HAP-1 (cell line): ENCODE measurements around the gene MOV10.
A peak's percentile ranks its signal among the peaks of the same experiment; 100 is the strongest.
"Not testable (repeated sequence)": the region's sequence is repeated elsewhere in the genome, so short reads cannot be mapped to it uniquely, and the experiment has no call there.

Experiments
- DNase-seq, 2 experiments: peaks; one replicate each; pipeline ENCODE4 v3.0.0-alpha.2; 2016 to 2020; ENCODE audit warnings: low spot score in 2 of 2
- H3K27me3 ChIP-seq: fragments of 250-450 bp; sonication (Bioruptor Pico); 2 replicates; pipeline ENCODE4 v1.5.1; 2020; ENCODE audit warnings: low read depth, mild to moderate bottlenecking, moderate library complexity
- H3K36me3 ChIP-seq: fragments of 250-450 bp; sonication (Bioruptor Pico); replicated peaks from 2 replicates; pipeline ENCODE4 v1.5.1; 2020; ENCODE audit warnings: mild to moderate bottlenecking
- H3K4me1 ChIP-seq: fragments of 250-450 bp; sonication (Bioruptor Pico); 2 replicates; pipeline ENCODE4 v1.5.1; 2020; ENCODE audit warnings: mild to moderate bottlenecking
- H3K4me3 ChIP-seq: fragments of 250-450 bp; sonication (Bioruptor Pico); 2 replicates; pipeline ENCODE4 v1.5.1; 2020; ENCODE audit warnings: mild to moderate bottlenecking, moderate library complexity
- H3K9me3 ChIP-seq: fragments of 250-450 bp; sonication (Bioruptor Pico); 2 replicates; pipeline ENCODE4 v1.5.1; 2020; ENCODE audit warnings: mild to moderate bottlenecking, moderate library complexity
- in situ Hi-C: fragments of 300-500 bp; cut with MboI; formaldehyde crosslinking; loops from 3 replicates; pipeline ENCODE4 v1.14.3; 2020; ENCODE audit warnings: low sequenced_read_pairs, inconsistent platforms, mixed read lengths

MOV10 gene

DNA sequence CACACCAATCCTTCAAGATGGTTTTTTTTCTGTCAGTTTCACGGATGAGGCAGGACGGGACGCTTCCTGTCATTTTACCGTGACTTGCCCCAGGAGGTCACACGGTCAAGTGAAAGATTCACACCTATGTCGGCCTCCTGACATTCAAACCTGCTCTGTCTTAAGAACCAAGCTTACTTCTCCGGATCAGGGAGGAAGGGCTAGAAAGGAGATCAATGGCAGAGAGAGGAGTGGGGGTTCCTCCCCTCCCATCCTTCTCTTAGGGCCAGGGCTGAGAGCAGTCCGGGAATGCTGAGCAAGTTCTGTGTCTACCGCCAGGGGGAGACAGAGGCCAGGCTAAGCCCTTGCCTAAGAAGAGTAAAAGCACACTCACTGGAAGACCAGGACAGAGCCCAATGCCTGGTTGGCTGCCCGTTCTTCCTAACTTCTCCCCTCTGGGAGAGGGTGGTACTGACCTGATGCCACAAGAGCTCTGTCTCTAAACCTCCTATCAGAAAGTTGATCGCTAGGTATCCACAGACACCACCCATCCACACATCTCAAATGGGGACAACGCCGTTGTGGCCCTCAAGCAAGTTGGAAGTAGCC, 41.8 kb downstream of the MOV10 start:
- H3K4me1 ChIP-seq = peaks cover 4% of the 10 kb centered on the region

GRCh38 chr1:112717263-112717873, 42.9 kb downstream of the MOV10 start:
- in situ Hi-C loops = loop anchor here (5.0 to 10.0 kb wide), 3 partner anchors 90 to 357 kb away; partner anchors contain the start of gene LRIG2
- Histone ChIP-seq H3K27me3 (peaks cover 26% of the 10 kb centered on the region), H3K9me3 (no peaks in the 10 kb centered on the region)

More for the DNA sequence above, 41.8 kb downstream of the MOV10 start:
- Histone ChIP-seq H3K27me3 (peaks cover 26% of the 10 kb centered on the region), H3K36me3 (no peaks in the 10 kb centered on the region), H3K4me3 (peak overlapping the region; percentile 35), H3K9me3 (no peaks in the 10 kb centered on the region)
- in situ Hi-C loops = loop anchor here (5.0 to 10.0 kb wide), 3 partner anchors 91 to 359 kb away; partner anchors contain the start of gene LRIG2
- peak; percentile 81 to 93 for DNase-seq

DNA sequence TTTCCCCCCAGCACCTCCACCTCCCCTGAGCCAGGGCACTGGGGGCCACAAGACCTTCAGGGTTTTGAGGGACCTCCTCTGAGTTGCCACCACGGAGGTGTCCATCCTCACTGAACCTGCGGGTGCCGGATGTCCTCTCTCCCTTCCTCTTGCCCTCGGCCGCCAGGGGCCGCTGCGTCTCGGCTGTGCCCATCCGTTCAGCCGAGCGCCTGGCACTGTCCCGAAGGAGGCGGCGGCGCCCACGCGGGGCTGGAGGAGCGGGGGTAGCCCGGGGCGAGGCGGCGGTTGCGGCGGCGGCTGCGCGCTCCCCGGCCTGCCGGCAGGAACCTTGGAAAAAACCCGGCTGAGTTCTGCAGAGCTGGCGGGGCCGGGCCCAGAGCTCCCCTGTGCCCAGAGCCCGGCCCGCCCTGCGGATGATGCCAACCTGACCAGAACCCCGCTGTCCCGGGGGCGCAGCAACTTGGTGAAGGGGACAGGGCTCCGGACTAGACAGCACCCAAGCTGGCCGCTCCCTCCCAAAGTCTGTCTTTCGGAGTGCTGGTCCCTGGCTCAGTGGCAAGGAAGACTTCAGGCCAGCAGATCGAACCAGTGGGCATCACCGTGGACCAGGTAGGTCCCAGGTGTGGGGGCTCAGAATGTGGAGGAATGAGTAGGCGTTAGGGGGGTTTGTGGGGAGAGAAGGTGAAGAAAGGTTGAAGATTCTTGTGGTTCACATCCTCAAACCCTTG, 44.4 kb downstream of the MOV10 start:
- H3K27me3 ChIP-seq = peaks cover 26% of the 10 kb centered on the region
- no peaks in the 10 kb centered on the region for H3K36me3 ChIP-seq
- no peak overlapping the region for H3K4me3 ChIP-seq
- DNase-seq = peak; percentile 63 to 89
- in situ Hi-C loops = loop anchor here (5.0 to 10.0 kb wide), 3 partner anchors 88 to 356 kb away; partner anchors contain the start of gene LRIG2
- peaks cover 6% of the 10 kb centered on the region for H3K4me1 ChIP-seq
- H3K9me3 ChIP-seq = no peaks in the 10 kb centered on the region

More at GRCh38 chr1:112717263-112717873, 42.9 kb downstream of the MOV10 start:
- H3K4me3 ChIP-seq = no peak overlapping the region
- no peak for DNase-seq
- H3K36me3 ChIP-seq = no peaks in the 10 kb centered on the region
- H3K4me1 ChIP-seq = peaks cover 4% of the 10 kb centered on the region

GRCh38 chr1:112719706-112720105, 45.2 kb downstream of the MOV10 start:
- in situ Hi-C loops = loop anchor here (5.0 to 10.0 kb wide), 3 partner anchors 88 to 355 kb away; partner anchors contain the start of gene LRIG2
- peaks cover 2% of the 10 kb centered on the region for H3K4me1 ChIP-seq
- DNase-seq = no peak
- H3K36me3 ChIP-seq = no peaks in the 10 kb centered on the region
- no peak overlapping the region for H3K4me3 ChIP-seq
- H3K9me3 ChIP-seq = no peaks in the 10 kb centered on the region
- peaks cover 17% of the 10 kb centered on the region for H3K27me3 ChIP-seq

- H3K9me3 ChIP-seq = no peaks in the 10 kb centered on the region
- in situ Hi-C loops = no loop called here
Observed at GRCh38 chr1:112720800-112721199, 46.3 kb downstream of the MOV10 start.

DNA sequence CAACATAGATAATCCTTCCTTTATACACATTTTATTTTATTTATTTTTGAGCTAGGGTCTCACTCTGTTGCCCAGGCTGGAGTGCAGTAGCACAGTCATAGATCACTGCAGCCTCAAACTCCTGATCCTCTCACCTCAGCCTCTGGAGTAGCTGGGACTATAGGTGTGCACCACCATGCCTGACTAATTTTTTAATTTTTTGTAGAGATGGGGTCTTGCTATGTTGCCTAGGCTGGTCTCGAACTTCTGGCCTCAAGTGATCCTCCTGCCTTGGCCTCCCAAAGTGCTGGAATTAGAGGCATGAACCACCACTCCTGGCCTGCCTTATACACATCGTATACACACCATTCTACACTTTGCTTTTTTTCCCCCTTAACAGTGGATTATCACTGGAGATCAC, 46.8 kb downstream of the MOV10 start:
- H3K4me1 ChIP-seq, H3K9me3 ChIP-seq, H3K4me3 ChIP-seq, DNase-seq, in situ Hi-C loops, H3K36me3 ChIP-seq: not testable (repeated sequence)
- peaks cover 15% of the 10 kb centered on the region for H3K27me3 ChIP-seq

More at GRCh38 chr1:112720800-112721199, 46.3 kb downstream of the MOV10 start:
- H3K4me3 ChIP-seq = no peak overlapping the region
- peaks cover 2% of the 10 kb centered on the region for H3K4me1 ChIP-seq
- DNase-seq = no peak
- H3K27me3 ChIP-seq = peaks cover 15% of the 10 kb centered on the region
- no peaks in the 10 kb centered on the region for H3K36me3 ChIP-seq

DNA sequence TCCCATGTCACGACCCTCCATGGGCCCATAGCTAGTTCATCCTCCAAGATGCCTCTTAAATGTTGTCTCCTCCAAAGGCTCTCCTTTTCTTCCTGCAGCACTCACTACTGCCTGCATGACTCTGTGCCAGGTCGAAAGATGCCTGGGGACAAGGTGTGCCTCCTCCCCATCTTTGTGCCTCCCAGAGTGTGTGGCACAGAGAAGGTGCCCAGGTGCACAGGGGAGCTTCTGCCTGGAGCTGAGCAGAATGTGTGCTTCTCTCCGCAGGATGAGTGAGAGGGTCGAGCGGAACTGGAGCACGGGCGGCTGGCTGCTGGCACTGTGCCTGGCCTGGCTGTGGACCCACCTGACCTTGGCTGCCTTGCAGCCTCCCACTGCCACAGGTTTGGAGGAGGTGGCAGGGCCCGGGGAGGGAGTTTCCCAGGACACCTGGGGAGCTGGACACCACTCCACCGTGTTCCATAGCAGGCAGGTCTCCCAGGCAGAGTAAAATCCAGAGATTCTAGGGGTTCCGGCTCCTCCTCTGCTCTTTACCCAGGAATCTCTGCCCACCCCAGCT, 47.6 kb downstream of the MOV10 start:
- H3K4me1 ChIP-seq = peaks cover 2% of the 10 kb centered on the region; the same call in 1 of the 2 replicates
- H3K27me3 ChIP-seq = peaks cover 13% of the 10 kb centered on the region
- no peaks in the 10 kb centered on the region for H3K36me3 ChIP-seq
- H3K4me3 ChIP-seq = no peak overlapping the region
- no peak for DNase-seq
- H3K9me3 ChIP-seq = no peaks in the 10 kb centered on the region
- in situ Hi-C loops = no loop called here

- in situ Hi-C loops = no loop called here
- peak in 1 of 2 experiments; percentile 67 for DNase-seq
- Histone ChIP-seq H3K27me3 (peaks cover 12% of the 10 kb centered on the region), H3K4me3 (no peak overlapping the region), H3K36me3 (no peaks in the 10 kb centered on the region), H3K9me3 (no peaks in the 10 kb centered on the region), H3K4me1 (peaks cover 2% of the 10 kb centered on the region; the same call in 1 of the 2 replicates)
Observed at GRCh38 chr1:112722601-112723510, 48.4 kb downstream of the MOV10 start.

DNA sequence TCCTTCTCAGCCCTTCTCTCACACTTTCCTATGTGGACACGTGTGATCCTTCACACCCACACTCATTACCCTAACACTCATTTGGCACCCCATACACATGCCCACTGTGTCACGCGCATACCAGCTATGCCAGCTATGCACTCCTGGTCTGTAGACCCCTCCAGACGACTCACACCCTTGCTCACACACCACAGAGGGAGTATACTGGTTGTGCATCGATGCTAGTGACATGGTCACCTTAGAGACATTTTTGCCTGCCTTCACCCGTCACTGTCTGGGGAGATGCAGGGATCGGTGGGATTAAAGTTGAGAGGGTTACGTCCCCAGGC, 49.0 kb downstream of the MOV10 start:
- no peak overlapping the region for H3K4me3 ChIP-seq
- in situ Hi-C loops = no loop called here

DNA sequence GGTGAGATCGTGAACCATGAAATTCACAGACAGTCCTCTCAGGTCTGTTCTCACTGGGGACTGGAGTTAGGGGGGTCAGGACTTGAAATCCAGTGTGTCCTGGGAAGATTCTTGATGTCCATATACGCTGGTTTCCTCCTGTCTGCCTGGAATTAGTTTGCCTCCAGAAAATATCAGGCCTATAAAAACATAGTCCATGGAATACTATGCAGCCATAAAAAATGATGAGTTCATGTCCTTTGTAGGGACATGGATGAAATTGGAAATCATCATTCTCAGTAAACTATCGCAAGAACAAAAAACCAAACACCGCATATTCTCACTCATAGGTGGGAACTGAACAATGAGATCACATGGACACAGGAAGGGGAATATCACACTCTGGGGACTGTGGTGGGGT, 49.8 kb downstream of the MOV10 start:
- DNase-seq, H3K4me1 ChIP-seq, H3K36me3 ChIP-seq, H3K27me3 ChIP-seq, H3K9me3 ChIP-seq, in situ Hi-C loops, H3K4me3 ChIP-seq: not testable (repeated sequence)

More for the DNA sequence above, 49.0 kb downstream of the MOV10 start:
- no peaks in the 10 kb centered on the region for H3K36me3 ChIP-seq
- H3K9me3 ChIP-seq = no peaks in the 10 kb centered on the region
- peaks cover 2% of the 10 kb centered on the region; the same call in 1 of the 2 replicates for H3K4me1 ChIP-seq
- H3K27me3 ChIP-seq = peaks cover 6% of the 10 kb centered on the region
- no peak for DNase-seq

DNA sequence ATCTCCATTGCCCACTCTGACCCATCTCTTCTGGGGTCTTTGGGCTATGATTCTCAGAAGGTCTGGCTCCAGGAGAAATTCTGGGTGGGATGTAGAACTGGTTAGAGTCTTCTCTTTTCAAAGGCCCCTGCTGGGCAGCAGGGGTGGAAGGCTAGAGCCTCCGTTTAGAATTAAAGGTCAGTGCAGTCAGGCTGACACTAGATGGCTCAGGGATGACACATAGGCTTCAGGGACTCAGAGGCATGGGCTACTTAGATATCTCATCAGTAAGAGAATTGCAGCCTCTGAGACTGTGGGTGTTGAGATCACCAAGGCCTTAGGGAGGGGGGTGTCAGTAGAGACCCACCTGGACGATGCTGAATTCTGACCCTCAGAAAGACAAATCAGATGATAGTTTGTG, 53.3 kb downstream of the MOV10 start:
- in situ Hi-C loops = no loop called here
- H3K27me3 ChIP-seq = no peaks in the 10 kb centered on the region
- H3K4me1 ChIP-seq = no peaks in the 10 kb centered on the region
- H3K4me3 ChIP-seq = no peak overlapping the region
- no peaks in the 10 kb centered on the region for H3K9me3 ChIP-seq
- H3K36me3 ChIP-seq = no peaks in the 10 kb centered on the region
- no peak for DNase-seq

DNA sequence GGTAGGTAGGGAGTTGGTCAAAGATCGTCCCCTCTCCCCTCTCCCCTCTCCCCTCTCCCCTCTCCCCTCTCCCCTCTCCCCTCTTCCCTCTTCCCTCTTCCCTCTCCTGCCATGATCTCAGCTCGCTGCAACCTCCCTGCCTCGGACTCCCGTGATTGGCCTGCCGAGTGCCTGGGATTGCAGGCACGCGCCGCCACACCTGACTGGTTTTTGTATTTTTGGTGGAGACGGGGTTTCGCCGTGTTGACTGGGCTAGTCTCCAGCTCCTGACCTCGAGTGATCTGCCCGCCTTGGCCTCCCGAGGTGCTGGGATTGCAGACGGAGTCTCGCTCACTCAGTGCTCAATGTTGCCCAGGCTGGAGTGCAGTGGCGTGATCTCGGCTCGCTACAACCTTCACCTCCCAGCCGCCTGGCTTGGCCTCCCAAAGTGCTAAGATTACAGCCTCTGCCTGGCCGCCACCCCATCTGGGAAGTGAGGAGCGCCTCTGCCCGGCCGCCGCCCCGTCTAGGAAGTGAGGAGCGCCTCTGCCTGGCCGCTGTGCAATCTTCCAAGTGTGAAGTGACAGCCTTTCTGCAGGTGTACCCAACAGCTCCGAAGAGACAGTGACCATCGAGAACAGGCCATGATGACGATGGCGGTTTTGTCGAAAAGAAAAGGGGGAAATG, 54.0 kb downstream of the MOV10 start:
- H3K9me3 ChIP-seq, H3K36me3 ChIP-seq, in situ Hi-C loops, H3K4me3 ChIP-seq, H3K4me1 ChIP-seq, DNase-seq, H3K27me3 ChIP-seq: not testable (repeated sequence)
